CD4-positive, CD25-positive, alpha-beta regulatory T cell (primary cell): ENCODE measurements around the gene SLC10A7. TPM values are rescaled to one million over a fixed set of nuclear protein-coding genes. Genes with fewer than 3 reads are reported as not detected.

Experiments
- ATAC-seq, 2 donors: fragments of 150-1000 bp; cut with Tn5 transposase; one replicate each; pipeline ENCODE4 v1.10.0; 2021; ENCODE audit warnings: low read depth in 2 of 2, moderate number of reproducible peaks in 2 of 2, moderate library complexity in 1 of 2
- DNase-seq, 3 donors: peaks; one replicate each; pipeline versions ENCODE4 v3.0.0 to v3.0.0-alpha.2; 2012 to 2022; ENCODE audit warnings: mixed read lengths in 1 of 3
- H3K27ac ChIP-seq: one replicate; pipeline ENCODE4 v1.7.0; 2013; ENCODE audit warnings: mild to moderate bottlenecking, low read length; ENCODE audit not compliant: insufficient read depth, poor library complexity, severe bottlenecking
- H3K27me3 ChIP-seq: one replicate; pipeline ENCODE4 v1.7.0; 2013; ENCODE audit warnings: low read length; ENCODE audit not compliant: control insufficient read depth, insufficient read depth
- H3K36me3 ChIP-seq: one replicate; pipeline ENCODE4 v1.7.0; 2013; ENCODE audit warnings: mild to moderate bottlenecking, low read length, moderate library complexity; ENCODE audit not compliant: control insufficient read depth, insufficient read depth
- H3K4me1 ChIP-seq: 2 replicates; pipeline ENCODE4 v1.7.0; 2013; ENCODE audit warnings: mild to moderate bottlenecking, low read length; ENCODE audit not compliant: insufficient read depth, control insufficient read depth, poor library complexity, severe bottlenecking
- H3K4me3 ChIP-seq: one replicate; pipeline ENCODE4 v1.7.0; 2013; ENCODE audit warnings: low read depth, mild to moderate bottlenecking, low read length, moderate library complexity
- H3K9me3 ChIP-seq, 2 experiments: 1 replicate in 1 of 2; 2 replicates in 1 of 2; pipeline ENCODE4 v1.7.0; 2013; ENCODE audit warnings: low read length in 2 of 2, mild to moderate bottlenecking in 1 of 2, moderate library complexity in 1 of 2; ENCODE audit not compliant: control insufficient read depth in 2 of 2
- H3K27ac Mint-ChIP-seq, 3 donors: one replicate each; pipeline ENCODE4 v1.8.0; 2020 to 2022; ENCODE audit warnings: mild to moderate bottlenecking in 3 of 3, mixed read lengths in 3 of 3, moderate library complexity in 2 of 3
- H3K27me3 Mint-ChIP-seq: one replicate; pipeline ENCODE4 v1.8.0; 2022; ENCODE audit warnings: mild to moderate bottlenecking, mixed read lengths
- H3K36me3 Mint-ChIP-seq: one replicate; pipeline ENCODE4 v1.8.0; 2020; ENCODE audit warnings: mixed read lengths
- H3K4me1 Mint-ChIP-seq, 4 donors: one replicate each; pipeline ENCODE4 v1.8.0; 2020 to 2022; ENCODE audit warnings: mixed read lengths in 4 of 4, mild to moderate bottlenecking in 1 of 4
- H3K4me3 Mint-ChIP-seq, 4 donors: one replicate each; pipeline ENCODE4 v1.8.0; 2020 to 2022; ENCODE audit warnings: mild to moderate bottlenecking in 4 of 4, mixed read lengths in 4 of 4, moderate library complexity in 3 of 4
- H3K9me3 Mint-ChIP-seq, 7 donors: one replicate each; pipeline ENCODE4 v1.8.0; 2020 to 2022; ENCODE audit warnings: mixed read lengths in 7 of 7, mild to moderate bottlenecking in 3 of 7, moderate library complexity in 2 of 7
- polyA plus RNA-seq, 4 donors: library from polyadenylated mRNA; unstranded; fragments of 300-500 nt; fragmentation: Illumina TruSeq; gene quantifications; one replicate each; pipeline ENCODE4 v1.2.3, GENCODE V29; 2021
- total RNA-seq: library from RNA; stranded (reverse); gene quantifications from one replicate; pipeline ENCODE4 v1.2.3, GENCODE V29; 2022

SLC10A7 gene
- total and polyA plus RNA-seq, 5 donors from 2014 or later: 8.6 to 24.1 (median 10.4) TPM

DNA sequence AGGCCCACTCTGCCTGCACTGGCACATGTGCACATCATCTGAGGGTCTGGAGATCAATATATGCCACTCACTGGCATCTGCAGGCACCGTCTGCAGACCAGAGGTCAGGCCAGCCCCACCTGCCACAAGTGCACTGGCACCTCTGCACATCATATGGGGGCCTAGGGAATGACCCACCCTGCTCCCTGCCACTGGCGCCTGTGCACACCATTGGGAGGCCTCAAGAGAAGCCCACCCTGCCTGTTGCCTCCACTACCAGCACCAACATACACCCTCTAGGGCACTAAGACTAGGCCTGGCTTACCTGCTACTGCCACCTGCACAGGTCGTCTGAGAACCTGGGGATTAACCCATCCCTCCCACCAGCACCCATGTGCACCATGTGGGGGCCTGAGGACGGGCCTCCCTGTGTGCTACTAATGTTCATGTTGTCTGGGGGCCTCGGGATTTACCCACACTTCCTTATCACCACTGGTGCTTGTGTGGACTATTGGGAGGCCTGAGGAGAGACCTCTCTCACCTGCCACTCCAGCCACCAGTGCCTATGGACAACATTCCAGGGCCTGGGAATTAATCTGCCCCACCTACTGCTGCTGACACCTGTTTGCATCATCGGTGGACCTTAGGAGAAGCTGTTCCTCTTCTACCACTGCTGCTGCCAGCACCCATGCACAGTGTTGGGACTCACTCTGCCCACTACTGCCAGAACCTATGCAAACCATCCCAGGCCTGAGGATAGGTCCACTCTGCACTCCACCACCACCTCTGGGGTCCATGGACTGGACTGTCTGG lies 193.7 kb downstream of the SLC10A7 start:
- DNase-seq (no peak), ATAC-seq (no peak)
- H3K27me3 ChIP-seq: no peaks in the 10 kb centered on the region
- H3K4me3 Mint-ChIP-seq: no peak overlapping the region
- H3K4me1 ChIP-seq: no peaks in the 10 kb centered on the region
- no peaks in the 10 kb centered on the region for H3K27me3 Mint-ChIP-seq
- no peak overlapping the region for H3K27ac ChIP-seq
- no peak overlapping the region for H3K4me3 ChIP-seq
- no peaks in the 10 kb centered on the region for H3K9me3 ChIP-seq
- peaks cover 0 to 5% (median 2%) of the 10 kb centered on the region in 4 donors for H3K4me1 Mint-ChIP-seq
- peaks cover 0 to 6% (median 0%) of the 10 kb centered on the region in 7 donors for H3K9me3 Mint-ChIP-seq
- H3K36me3 ChIP-seq: peaks cover 9% of the 10 kb centered on the region
- peaks cover 26% of the 10 kb centered on the region for H3K36me3 Mint-ChIP-seq
- H3K27ac Mint-ChIP-seq: no peak overlapping the region

DNA sequence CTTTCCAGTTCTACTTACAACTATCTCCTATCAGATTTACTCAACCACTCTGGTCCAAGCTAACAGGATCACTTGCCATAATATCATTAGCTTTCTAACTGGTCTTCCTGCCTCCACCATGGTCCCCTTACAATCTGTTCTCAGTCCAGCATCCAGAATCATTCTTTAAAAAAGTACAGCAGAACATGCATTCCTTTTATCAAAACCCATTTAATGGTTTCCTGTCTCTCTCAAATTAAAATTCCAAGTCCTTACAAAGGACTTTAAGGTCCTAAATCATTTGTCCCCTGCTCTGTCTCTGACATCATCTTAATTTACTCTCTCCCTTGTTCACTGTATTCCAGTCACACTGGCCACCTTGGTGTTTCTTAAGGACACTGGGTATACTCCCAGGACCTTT lies 202.8 kb downstream of the SLC10A7 start:
- Histone ChIP-seq H3K4me3 (no peak overlapping the region), H3K4me1 (peaks cover 3% of the 10 kb centered on the region), H3K36me3 (no peaks in the 10 kb centered on the region), H3K27ac (no peak overlapping the region), H3K9me3 (no peaks in the 10 kb centered on the region), H3K27me3 (no peaks in the 10 kb centered on the region)
- DNase-seq (no peak), ATAC-seq (no peak)
- H3K27ac Mint-ChIP-seq: no peak overlapping the region
- H3K36me3 Mint-ChIP-seq: peaks cover 13% of the 10 kb centered on the region
- H3K4me3 Mint-ChIP-seq: no peak overlapping the region
- no peaks in the 10 kb centered on the region for H3K9me3 Mint-ChIP-seq
- no peaks in the 10 kb centered on the region for H3K27me3 Mint-ChIP-seq
- H3K4me1 Mint-ChIP-seq: peaks cover 0 to 11% (median 3%) of the 10 kb centered on the region in 4 donors

DNA sequence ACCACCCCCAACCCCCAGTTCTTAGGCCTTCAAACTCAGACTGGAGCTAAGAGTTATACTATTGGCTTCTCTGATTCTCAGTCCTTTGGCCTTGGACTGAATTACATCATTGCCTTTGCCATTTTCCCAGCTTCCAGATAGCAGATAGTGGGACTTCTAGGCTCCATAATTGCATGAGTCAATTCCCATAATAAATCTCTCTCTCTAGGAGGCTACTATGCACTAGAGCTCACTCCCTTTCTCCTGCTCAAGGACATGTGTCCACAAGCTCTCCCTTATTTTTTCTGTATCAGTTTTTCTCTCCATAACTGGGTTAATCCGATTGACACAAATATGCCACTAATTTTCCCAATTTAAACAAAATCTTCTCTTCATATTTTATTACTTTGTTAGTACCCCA lies 204.0 kb downstream of the SLC10A7 start:
- Mint-ChIP-seq H3K27me3 (no peaks in the 10 kb centered on the region), H3K36me3 (peaks cover 1% of the 10 kb centered on the region), H3K4me3 (no peak overlapping the region), H3K4me1 (peaks cover 0 to 11% (median 3%) of the 10 kb centered on the region in 4 donors), H3K27ac (no peak overlapping the region), H3K9me3 (no peaks in the 10 kb centered on the region)
- Histone ChIP-seq H3K27me3 (no peaks in the 10 kb centered on the region), H3K36me3 (no peaks in the 10 kb centered on the region), H3K27ac (no peak overlapping the region), H3K4me3 (no peak overlapping the region), H3K9me3 (no peaks in the 10 kb centered on the region), H3K4me1 (peaks cover 3% of the 10 kb centered on the region)
- no peak for DNase-seq
- no peak for ATAC-seq

DNA sequence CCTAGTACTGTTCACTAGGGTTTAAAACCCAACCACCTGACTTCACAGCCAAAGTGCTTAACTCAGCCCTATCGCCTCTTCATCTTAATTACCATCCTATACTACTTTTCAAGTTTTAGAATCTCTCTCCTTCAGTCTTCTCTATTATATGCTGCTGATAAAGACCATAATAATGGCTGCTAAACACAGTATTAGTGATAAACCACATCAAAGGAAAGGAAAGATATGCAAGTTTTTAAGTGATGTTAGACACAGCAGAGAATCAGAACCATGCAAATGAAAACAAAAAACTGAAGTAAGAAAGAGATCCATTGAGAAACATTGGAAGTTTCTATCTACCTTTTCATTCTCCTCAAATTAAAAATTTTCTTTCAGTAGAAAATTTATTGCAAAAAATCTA lies 206.6 kb downstream of the SLC10A7 start:
- H3K27ac ChIP-seq: no peak overlapping the region
- no peak for DNase-seq
- H3K4me1 ChIP-seq: peaks cover 3% of the 10 kb centered on the region
- H3K9me3 Mint-ChIP-seq: no peaks in the 10 kb centered on the region
- no peaks in the 10 kb centered on the region for H3K27me3 Mint-ChIP-seq
- no peaks in the 10 kb centered on the region for H3K9me3 ChIP-seq
- peaks cover under 1% of the 10 kb centered on the region for H3K36me3 Mint-ChIP-seq
- no peak overlapping the region for H3K27ac Mint-ChIP-seq
- no peak overlapping the region for H3K4me3 Mint-ChIP-seq
- peaks cover 0 to 16% (median 3%) of the 10 kb centered on the region in 4 donors for H3K4me1 Mint-ChIP-seq
- no peaks in the 10 kb centered on the region for H3K27me3 ChIP-seq
- H3K36me3 ChIP-seq: no peaks in the 10 kb centered on the region
- ATAC-seq: no peak
- no peak overlapping the region for H3K4me3 ChIP-seq

DNA sequence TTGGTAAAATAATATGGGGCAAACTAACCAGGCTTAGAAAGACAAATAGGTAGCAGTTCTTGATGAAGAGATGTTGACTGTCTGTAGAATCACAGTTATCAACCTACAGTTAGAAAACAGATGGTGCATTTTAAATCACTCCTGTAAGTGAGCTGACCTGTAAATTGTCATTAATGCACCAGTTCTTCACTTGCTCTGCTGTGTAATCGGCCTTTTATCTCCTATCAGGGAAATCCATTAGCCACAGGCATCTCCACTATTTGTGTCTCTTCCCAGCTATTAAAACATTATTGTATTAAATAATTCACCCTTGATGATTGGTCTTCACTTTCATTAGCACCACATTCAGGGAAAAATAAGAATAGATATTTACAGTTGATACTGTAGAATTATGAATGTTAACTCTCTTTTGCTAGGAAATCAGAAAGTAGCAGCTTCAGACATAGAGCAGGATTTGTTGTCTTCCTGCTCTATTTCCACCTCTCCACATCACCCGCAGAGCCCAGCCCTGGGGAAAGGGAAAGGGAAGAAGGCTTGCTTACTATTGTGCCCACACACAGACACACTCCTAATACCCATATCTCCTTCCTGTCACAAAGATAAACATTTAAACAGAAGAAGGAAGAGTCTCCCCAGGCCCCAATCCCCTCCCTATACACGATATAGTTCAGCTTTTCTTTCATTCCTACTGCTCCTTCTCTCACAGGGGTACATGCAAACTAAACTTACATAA lies 210.3 kb downstream of the SLC10A7 start:
- H3K4me1 ChIP-seq: peaks cover 3% of the 10 kb centered on the region
- H3K9me3 ChIP-seq: no peaks in the 10 kb centered on the region
- H3K27me3 ChIP-seq: no peaks in the 10 kb centered on the region
- no peaks in the 10 kb centered on the region for H3K27me3 Mint-ChIP-seq
- no peaks in the 10 kb centered on the region for H3K36me3 ChIP-seq
- H3K36me3 Mint-ChIP-seq: peaks cover 7% of the 10 kb centered on the region
- H3K9me3 Mint-ChIP-seq: peaks cover 0 to 3% (median 0%) of the 10 kb centered on the region in 7 donors
- DNase-seq: no peak
- no peak for ATAC-seq
- H3K27ac Mint-ChIP-seq: peak overlapping the region in 1 of 3 donors; percentile 35
- H3K4me1 Mint-ChIP-seq: peaks cover 0 to 16% (median 3%) of the 10 kb centered on the region in 4 donors
- no peak overlapping the region for H3K4me3 ChIP-seq
- H3K27ac ChIP-seq: no peak overlapping the region
- no peak overlapping the region for H3K4me3 Mint-ChIP-seq

DNA sequence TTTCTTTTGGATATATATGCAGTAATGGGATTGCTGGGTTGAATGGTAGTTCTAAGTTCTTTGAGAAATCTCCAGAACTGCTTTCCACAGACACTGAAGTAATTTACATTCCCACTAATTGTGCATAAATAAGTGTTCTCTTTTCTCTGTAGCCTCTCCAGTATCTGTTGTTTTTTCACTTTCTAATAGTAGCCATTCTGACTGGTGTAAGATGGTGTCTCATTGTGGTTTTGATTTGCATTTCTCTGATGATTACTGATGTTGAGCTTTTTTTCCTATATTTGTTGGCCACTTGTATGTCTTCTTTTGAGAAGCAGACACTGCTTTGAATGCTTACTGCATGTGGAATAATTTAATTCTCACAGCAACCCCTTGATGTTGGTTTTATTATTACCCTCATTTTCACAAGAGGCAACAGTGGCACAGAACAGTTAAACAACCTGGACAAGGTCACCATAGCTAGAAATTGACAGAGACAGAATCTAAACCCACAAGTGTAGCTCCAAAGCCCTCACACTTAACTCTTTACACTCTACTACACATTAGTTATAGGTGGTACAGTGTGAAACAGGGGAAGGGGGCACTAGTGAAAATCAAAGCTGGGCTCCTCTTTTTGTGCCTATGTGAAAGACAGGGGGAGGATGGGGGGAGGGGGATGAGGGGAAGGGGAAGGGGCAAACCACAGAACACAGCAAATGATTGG lies 211.3 kb downstream of the SLC10A7 start:
- no peak overlapping the region for H3K4me3 ChIP-seq
- Mint-ChIP-seq H3K4me3 (no peak overlapping the region), H3K4me1 (peaks cover 0 to 11% (median 3%) of the 10 kb centered on the region in 4 donors), H3K9me3 (peaks cover 0 to 3% (median 0%) of the 10 kb centered on the region in 7 donors), H3K36me3 (peaks cover 10% of the 10 kb centered on the region), H3K27me3 (no peaks in the 10 kb centered on the region), H3K27ac (peak overlapping the region in 1 of 3 donors; percentile 8)
- H3K27me3 ChIP-seq: no peaks in the 10 kb centered on the region
- H3K4me1 ChIP-seq: peaks cover 3% of the 10 kb centered on the region
- H3K36me3 ChIP-seq: peaks cover 3% of the 10 kb centered on the region
- H3K27ac ChIP-seq: no peak overlapping the region
- no peak for DNase-seq
- H3K9me3 ChIP-seq: no peaks in the 10 kb centered on the region
- no peak for ATAC-seq

DNA sequence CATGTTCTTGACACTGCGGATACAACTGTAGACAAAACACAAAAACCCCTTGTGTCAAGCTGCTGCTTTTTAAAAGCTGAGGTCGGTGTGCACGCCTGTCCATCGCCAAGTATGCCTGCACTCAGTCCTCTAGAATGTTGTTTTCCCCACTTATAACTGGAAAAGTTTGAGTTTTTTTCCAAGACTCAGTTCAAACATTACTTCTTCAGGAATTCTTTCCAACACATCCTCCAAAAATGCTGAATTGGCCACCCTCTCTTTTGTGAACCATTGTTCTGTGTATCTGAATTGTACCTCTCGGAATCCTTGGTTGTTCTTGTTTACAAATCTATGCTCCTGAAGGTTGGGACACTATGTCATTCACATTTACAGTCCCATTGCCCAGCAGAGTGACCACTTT lies 212.8 kb downstream of the SLC10A7 start:
- no peaks in the 10 kb centered on the region for H3K27me3 ChIP-seq
- H3K4me3 ChIP-seq: no peak overlapping the region
- Mint-ChIP-seq H3K4me3 (no peak overlapping the region), H3K9me3 (peaks cover 0 to 4% (median 0%) of the 10 kb centered on the region in 7 donors), H3K27ac (peak overlapping the region in 1 of 3 donors; percentile 19), H3K36me3 (peaks cover 19% of the 10 kb centered on the region), H3K27me3 (no peaks in the 10 kb centered on the region), H3K4me1 (peaks cover 0 to 5% (median under 1%) of the 10 kb centered on the region in 4 donors)
- H3K9me3 ChIP-seq: no peaks in the 10 kb centered on the region
- H3K36me3 ChIP-seq: peaks cover 4% of the 10 kb centered on the region
- no peak overlapping the region for H3K27ac ChIP-seq
- H3K4me1 ChIP-seq: no peaks in the 10 kb centered on the region
- DNase-seq (no peak), ATAC-seq (no peak)
